ENCODE measurements around the gene SATB2.
A peak's percentile ranks its signal among the peaks of the same experiment; 100 is the strongest.

SATB2 gene

GRCh38 chr2:199228887-199229819, 228.6 kb downstream of the SATB2 start:
- DNase-seq, result peak; percentile 12 to 28

GRCh38 chr2:199223791-199224190, 233.9 kb downstream of the SATB2 start:
- DNase-seq, result no peak

GRCh38 chr2:199220920-199221319, 236.8 kb downstream of the SATB2 start:
- no peak for DNase-seq

GRCh38 chr2:199219551-199219950, 238.2 kb downstream of the SATB2 start:
- DNase-seq, result no peak

Data from stimulated activated CD4-positive, alpha-beta T cell treated with anti-CD3 and anti-CD28 coated beads, Interleukin-2, amount 100 ng/mL, for 24 hours (primary cell).